Ovary (tissue), 3 donors: ENCODE measurements around the gene SART1.

Experiments
- CTCF ChIP-seq, 3 donors: fragments of 450-650 bp in 2 of 3; fragments of 200-600 bp in 1 of 3; IDR thresholded peaks; one replicate each; pipeline versions ENCODE4 v1.5.1 to v1.8.0; 2016 to 2022; ENCODE audit warnings: antibody characterized with exemption in 3 of 3, mild to moderate bottlenecking in 1 of 3
- EP300 ChIP-seq: sonication (generic); formaldehyde crosslinking; IDR thresholded peaks from one replicate; pipeline ENCODE4 v1.6.1; 2017; ENCODE audit warnings: antibody characterized with exemption
- POLR2A ChIP-seq: fragments of 450-650 bp; IDR thresholded peaks from one replicate; pipeline ENCODE4 v1.6.1; 2017; ENCODE audit warnings: antibody characterized with exemption, mild to moderate bottlenecking, moderate library complexity
- donor health status: DM: no; HTN: no; CAD: no.

GRCh38 chr11:65922565-65922964 is 39.0 kb upstream of the SART1 start:
- TF ChIP-seq CTCF (IDR thresholded peaks at IDR 0.05) (no peak), EP300 (no peak), POLR2A (no peak)
